Activated CD4-positive, CD25-positive, alpha-beta regulatory T cell treated with anti-CD3 and anti-CD28 coated beads, Interleukin-2, amount 50 U/mL, for 24 hours (primary cell): ENCODE data around the gene MEGF6.

Experiments
- ATAC-seq, 2 donors: fragments of 150-1000 bp; cut with Tn5 transposase; one replicate each; pipeline ENCODE4 v1.10.0; 2021; ENCODE audit warnings: mild to moderate bottlenecking in 1 of 2, moderate library complexity in 1 of 2

MEGF6 gene

GRCh38 chr1:3467096-3468036, 143.9 kb downstream of the MEGF6 start:
- no peak for ATAC-seq

- no peak for ATAC-seq
Observed at GRCh38 chr1:3466366-3467075, 144.8 kb downstream of the MEGF6 start.

- no peak for ATAC-seq
Observed at GRCh38 chr1:3465935-3466321, 145.4 kb downstream of the MEGF6 start.

GRCh38 chr1:3465091-3465934, 146.0 kb downstream of the MEGF6 start:
- no peak for ATAC-seq

- no peak for ATAC-seq
Observed at GRCh38 chr1:3464649-3465025, 146.7 kb downstream of the MEGF6 start.

- ATAC-seq: no peak
Observed at GRCh38 chr1:3463891-3464648, 147.2 kb downstream of the MEGF6 start.

- no peak for ATAC-seq
Observed at GRCh38 chr1:3463408-3463863, 147.9 kb downstream of the MEGF6 start.

- no peak for ATAC-seq
Observed at GRCh38 chr1:3463013-3463385, 148.3 kb downstream of the MEGF6 start.

GRCh38 chr1:3462356-3463012, 148.8 kb downstream of the MEGF6 start:
- no peak for ATAC-seq

GRCh38 chr1:3461934-3462275, 149.4 kb downstream of the MEGF6 start:
- no peak for ATAC-seq

GRCh38 chr1:3461238-3461933, 149.9 kb downstream of the MEGF6 start:
- no peak for ATAC-seq

- no peak for ATAC-seq
Observed at GRCh38 chr1:3460672-3461131, 150.6 kb downstream of the MEGF6 start.

- no peak for ATAC-seq
Observed at GRCh38 chr1:3459940-3460671, 151.2 kb downstream of the MEGF6 start.

- ATAC-seq: no peak
Observed at GRCh38 chr1:3459051-3459908, 152.0 kb downstream of the MEGF6 start.

- ATAC-seq: no peak
Observed at GRCh38 chr1:3457910-3458883, 153.1 kb downstream of the MEGF6 start.

GRCh38 chr1:3456964-3457909, 154.1 kb downstream of the MEGF6 start:
- ATAC-seq: no peak

- no peak for ATAC-seq
Observed at GRCh38 chr1:3456449-3456963, 154.8 kb downstream of the MEGF6 start.
